Stimulated activated CD8-positive, alpha-beta memory T cell treated with anti-CD3 and anti-CD28 coated beads, Interleukin-12 subunit alpha, Interleukin-12 subunit beta, amount 100 ng/mL, for 4 hours (primary cell): ENCODE measurements around the gene GDPD4.

ENCODE experiments used
- DNase-seq: peaks from one replicate; pipeline ENCODE4 v3.0.0-alpha.2; 2020; ENCODE audit warnings: low read depth

The GDPD4 gene

DNA sequence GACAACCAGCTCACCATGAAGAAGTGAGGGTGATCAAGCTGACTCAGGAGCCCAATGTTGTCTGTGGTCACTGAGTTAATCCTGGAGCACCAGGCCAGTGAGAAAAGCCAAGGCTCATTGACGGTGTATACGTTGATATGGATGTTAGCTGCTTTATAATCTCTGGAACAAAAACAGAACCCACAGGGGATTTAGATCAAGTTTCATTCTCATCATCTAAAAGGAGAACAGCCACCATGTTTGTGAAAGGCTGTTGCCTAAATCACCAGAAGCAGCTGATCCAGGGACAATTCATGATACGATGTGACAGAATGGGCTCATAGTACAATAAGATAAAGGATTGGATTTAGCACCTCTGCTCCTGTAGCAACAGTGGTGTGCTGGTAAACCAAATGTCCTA lies 68.5 kb downstream of the GDPD4 start:
- no peak for DNase-seq

DNA sequence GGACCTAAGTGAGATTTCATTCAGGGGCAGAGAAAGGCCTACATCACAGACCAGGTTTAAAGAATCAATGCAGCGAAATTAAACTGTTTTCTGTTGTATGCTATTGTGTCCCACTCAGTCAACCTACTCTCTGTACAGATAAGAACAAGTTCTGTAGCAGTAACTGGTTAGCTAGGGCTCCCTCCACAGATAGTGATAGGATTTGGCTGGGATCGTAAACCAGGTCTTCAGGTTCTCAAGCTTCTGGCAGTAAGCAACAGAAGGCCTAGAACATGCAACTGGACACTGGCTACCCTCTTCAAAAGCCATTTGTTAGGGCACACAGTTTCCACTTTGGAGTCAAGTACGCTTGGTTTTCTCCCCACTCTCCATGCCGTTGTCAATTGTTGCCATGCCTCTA lies 69.2 kb downstream of the GDPD4 start:
- no peak for DNase-seq

DNA sequence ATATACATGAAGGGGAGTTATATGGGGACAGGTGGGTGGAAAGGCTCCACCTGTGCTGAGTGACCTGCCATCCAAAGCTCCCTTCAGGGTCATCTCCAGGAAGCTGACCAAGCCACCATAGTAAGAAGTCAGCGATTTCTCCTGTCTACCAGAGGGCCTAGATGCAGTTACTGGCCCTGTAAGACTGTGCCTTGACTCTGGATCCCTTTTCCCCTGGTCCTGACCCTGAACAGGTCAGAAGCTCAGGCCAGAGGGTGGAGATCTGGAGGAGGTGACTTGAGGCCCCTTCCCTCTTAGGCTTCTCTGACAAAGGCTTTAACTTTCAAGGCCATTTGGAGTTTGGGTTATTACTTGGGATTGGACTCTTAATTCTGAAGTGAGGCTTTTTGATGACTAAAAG lies 69.7 kb downstream of the GDPD4 start:
- DNase-seq = no peak

DNA sequence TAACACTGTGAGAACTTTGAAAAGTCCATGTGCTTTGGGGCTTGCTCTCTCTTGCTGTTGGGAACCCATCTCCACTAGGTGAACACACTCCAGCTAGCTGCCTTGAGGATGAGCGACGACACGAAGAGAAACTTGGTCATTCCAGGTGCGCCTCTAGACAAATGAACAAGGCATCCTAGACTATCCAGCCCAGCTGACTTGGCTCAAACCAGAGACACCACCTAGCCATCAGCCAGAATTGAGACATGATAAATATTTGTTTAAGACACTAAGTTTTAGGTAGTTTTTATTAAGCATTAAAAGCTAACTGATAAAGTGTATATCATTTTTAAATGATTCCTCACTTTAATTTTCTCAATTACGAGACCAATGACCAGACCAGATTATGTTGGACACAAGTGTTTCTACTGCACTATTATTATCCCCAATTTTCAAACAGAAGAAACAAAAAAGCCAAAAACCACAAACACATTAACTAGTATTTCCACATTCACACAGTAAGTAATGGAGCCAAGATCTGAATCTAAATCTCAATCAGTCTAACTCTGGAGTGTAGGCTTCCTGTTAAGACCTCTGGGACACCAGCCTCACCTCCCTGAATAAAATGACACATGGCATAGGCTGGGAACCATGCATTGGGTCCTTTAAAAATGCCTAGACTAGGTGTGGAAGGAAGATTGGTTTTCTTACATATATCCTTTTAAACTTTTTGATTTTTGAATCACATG lies 70.4 kb downstream of the GDPD4 start:
- no peak for DNase-seq

DNA sequence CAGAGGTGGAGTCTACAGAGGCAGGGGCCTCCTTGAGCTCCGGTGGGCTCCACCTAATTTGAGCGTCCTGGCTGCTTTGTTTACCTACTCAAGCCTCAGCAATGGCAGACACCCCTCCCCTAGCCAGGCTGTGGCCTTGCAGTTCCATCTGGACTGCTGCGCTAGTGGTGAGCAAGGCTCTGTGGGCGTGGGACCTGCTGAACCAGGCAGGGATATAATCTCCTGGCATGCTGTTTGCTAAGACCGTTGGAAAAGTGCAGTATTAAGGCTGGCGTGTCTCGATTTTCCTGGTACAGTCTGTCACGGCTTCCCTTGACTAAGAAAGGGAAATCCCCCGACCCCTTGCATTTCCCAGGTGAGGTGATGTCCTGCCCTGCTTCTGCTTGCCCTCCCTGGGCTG lies 77.7 kb downstream of the GDPD4 start:
- no peak for DNase-seq

DNA sequence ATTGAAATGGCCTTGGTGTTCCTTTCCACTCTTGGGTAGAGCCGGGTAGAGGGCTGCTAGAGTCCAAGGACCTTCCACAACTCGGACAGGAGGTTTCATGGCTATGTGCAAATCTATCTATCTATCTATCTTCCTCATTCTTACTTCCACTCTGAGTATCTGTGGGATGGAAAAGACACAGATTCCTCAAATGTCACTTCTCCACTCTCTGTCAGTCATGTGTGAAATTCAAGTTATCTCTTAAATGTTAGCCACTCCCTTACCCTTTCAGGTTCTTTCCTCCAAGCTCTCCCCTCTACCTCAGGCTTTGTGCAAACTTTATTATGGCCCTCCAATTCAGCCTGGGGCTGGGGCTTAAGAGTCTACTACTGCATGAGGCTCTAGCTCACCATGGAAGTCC lies 84.3 kb downstream of the GDPD4 start:
- DNase-seq = no peak

DNA sequence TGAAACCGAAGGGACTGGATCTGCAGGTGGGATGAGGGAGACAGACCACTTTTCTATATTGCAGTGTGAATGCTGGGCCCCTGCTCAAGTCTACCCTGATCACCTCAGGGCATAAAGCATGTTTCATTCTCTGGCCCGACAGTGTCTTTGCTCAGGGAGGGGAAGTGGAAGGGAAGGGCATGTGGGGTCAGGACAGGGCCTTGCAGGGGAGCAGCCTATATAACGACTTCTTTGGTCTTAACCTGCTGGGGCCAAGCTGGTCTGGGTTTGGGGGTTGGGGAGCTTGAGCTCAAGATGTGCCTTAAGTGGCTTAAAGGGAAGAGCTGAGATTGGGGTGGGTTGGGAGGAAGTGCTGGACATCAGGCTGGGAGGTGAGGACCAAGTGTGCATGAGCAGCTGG lies 86.4 kb downstream of the GDPD4 start:
- DNase-seq = no peak

DNA sequence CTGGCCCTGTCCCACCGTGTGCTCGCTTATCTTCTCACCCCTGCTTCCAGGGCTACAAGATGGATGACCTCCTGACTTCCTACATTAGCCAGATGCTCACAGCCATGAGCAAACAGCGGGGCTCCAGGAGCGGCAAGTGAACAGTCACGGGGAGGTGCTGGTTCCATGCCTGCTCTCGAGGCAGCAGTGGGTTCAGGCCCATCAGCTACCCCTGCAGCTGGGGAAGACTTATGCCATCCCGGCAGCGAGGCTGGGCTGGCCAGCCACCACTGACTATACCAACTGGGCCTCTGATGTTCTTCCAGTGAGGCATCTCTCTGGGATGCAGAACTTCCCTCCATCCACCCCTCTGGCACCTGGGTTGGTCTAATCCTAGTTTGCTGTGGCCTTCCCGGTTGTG lies 86.9 kb downstream of the GDPD4 start:
- DNase-seq = no peak

DNA sequence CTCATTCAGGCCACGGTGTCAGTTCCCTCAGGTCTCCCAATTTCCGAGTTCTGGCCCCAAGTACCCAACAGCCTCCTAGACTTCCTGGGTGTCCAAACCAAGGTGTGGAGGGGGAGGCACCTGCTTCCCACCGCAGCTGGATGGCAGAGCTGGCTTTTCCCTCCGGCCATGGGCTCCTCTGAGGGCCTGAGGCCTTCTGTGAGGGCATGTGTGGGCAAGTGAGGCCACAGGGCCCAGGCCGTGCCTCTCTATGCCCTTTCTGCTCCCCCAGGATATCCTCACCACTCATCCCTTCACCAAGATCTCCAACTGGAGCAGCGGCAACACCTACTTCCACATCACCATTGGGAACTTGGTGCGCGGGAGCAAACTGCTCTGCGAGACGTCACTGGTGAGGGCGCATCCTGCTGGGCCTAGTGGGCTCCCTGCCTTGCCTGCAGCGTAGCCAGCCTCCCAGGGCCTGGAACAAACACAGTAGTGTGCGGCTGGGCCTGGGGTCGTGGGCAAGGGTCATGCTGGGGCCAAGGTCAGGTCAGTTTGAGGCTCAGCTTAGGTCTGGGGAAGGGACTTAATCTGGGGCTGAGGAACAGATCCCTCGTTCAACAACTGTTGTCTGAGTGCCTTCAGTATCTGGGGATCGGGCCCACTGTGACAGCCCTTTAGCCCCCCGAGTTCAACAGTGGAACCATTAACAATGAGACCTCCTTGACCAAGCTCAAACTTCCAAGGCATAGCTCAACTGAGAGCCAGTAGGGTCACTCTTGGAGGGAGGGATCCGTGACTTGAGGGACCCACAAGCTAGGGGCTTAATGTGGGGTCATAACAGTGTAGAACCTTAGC lies 87.7 kb downstream of the GDPD4 start:
- no peak for DNase-seq

DNA sequence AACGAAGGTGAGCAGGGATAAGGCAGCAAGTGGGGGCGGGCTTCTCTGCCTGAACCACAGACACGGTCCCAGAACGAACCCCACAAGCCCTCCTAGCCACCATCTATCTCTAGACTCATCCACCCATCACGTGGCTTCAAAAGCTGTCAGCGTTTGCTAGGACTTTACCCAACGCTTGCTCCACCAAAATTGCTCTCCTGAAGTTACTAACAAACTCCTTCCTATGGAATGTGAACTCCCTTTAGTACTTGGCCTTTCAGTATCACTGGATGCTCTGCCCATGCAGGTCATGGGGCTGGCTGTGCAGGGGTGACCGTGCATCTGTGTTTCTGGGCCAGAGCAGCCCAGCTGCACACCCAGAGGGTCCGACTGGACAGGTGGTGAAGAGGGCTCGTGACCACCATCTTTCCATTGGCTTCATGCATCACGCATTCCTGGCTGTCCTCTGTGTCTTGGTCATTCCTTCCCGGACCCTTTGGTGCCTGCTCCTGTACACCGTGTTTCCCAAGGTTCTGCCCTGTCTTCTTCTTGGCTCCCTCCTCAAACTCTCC lies 88.4 kb downstream of the GDPD4 start:
- no peak for DNase-seq

DNA sequence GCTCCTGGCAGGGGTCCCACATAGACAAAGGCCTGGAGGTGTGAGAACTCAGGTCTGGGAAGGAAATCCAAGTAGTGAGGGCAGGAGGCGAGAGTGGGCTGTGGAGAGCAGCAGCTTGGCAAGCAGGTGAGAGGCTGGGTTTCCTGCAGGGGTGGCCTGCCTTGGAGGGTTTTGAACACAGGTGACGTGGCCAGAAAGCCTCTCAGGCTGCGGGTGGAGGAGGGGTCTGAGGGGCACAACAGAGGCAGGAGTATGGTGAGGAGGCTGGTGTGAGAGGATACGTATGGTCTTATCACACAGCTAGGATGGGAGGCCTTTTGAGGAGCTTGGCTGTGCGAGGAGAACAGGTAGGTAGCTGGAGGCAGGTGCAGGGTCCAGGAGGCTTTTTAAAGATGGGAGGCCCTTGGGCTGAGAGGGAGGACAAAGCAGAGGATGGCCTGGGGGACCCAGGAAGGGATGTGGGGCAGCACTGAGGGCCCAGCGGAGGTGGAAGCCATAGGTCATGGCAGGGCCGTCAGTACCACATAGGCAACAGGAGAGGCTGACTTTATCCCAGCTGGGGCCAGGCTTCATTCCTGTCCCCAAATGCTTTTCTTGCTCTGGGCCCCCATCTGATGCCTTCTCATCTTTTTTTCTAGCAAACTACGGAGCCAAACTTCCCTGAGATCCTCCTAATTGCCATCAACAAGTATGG lies 89.0 kb downstream of the GDPD4 start:
- no peak for DNase-seq

DNA sequence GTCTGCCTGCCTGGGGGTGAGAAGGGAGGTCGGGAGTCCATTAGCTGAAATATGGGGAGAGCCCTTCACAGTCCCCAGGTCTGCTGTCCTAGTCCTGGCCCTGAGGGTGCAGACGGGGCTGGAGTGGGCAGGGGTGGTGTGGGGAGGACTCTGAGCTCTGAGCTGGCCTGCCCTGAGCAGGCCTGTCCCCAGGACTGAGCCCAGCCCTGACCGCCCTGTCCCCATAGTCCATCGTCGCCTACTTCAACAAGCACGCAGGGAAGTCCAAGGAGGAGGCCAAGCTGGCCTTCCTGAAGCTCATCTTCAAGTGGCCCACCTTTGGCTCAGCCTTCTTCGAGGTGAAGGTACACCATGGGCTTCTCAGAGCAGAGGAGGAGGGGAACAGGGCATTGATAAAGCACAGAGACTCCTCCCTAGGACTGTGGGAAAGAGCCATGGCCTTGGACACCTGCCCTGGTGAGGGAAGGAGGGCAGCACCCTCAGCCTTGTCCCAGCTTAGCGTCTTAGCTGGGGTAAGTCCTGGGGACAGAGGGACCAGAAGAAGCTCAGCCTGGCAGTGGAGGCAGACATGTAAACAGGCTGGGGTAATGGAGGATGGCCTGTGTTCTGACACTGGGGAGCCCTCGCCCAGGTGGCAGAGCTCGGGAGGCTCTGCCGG lies 89.8 kb downstream of the GDPD4 start:
- DNase-seq = no peak

DNA sequence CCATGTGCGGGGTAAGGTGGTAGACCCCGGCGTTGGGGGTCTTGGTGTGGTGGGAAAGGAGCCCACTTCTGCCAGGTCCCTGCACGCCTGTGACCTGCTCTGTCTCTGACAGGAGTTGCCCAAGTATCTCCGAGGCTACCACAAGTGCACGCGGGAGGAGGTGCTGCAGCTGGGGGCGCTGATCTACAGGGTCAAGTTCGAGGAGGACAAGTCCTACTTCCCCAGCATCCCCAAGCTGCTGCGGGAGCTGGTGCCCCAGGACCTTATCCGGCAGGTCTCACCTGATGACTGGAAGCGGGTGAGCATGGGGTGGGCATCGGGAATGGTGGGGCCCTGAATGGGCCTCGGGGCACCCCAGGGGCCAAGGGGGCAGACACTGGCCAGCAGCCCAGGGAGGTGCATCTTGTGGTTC lies 90.4 kb downstream of the GDPD4 start:
- DNase-seq = no peak

DNA sequence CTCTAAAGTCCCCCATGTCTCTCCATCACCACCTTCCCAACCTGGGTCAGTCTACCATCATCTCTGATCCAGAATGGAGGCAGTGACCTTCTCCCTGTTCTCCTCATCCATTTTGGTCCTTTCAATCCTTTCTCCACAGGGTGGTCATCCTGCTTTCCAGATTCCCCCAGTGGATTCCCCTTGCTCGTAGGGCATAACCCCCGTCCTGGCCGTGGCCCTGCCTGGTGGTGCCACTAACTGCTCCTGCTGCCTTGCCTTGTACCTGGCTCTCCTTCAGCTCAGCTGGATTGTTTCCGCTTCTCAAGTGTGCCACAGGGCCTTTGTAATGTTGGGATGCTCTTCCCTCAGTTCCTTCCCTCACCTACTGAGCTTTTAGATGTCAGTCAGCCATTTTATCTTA lies 91.8 kb downstream of the GDPD4 start:
- no peak for DNase-seq

DNA sequence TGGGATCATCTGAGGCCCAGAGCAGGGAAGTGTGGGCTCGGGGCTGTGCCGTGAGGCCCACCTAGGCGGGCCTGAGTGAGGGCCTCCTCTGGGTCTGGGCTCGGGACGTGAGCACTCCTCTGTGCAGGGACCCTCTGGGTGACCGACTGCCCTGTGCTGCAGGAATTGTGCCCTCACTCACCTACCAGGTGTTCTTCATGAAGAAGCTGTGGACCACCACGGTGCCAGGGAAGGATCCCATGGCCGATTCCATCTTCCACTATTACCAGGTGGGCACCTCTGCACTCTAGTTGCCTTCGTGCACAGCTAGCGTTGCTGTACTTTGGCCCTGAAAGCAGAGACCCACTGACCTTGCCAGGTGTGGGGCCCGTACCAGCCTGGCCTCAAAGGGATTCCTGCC lies 93.0 kb downstream of the GDPD4 start:
- DNase-seq = no peak

DNA sequence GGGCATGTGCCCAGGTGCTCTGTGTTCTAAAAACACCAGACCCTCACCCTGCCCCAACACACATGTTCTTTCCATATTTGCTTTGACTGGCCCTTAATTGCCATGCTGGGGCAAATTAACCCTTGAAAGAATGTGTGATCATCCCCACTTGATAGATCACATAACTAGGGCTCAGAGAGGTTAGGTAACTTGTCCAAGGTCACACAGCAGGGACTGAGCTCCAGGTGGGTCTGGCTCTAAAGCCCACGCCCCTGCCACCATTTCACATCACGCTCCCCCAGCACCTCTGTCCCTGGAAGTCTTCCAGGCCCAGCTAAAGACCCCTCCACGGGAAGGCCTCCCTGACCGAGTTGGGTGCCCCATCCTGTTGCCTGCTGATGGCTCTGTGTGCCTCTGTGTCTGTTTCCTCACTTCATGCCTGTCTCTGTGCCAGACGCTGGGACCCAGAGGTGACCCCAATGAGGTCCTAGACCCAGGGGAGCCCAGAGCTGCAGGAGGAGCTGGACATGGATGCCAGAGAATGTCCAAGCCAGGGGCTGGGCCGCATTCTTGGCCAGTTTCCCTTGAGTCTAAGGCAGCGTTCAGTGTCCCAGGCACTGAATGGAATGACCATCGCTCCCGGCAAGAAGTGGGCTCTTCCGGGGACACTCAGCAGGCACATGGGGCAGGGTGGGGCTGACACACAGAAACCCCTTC lies 93.7 kb downstream of the GDPD4 start:
- DNase-seq = no peak

DNA sequence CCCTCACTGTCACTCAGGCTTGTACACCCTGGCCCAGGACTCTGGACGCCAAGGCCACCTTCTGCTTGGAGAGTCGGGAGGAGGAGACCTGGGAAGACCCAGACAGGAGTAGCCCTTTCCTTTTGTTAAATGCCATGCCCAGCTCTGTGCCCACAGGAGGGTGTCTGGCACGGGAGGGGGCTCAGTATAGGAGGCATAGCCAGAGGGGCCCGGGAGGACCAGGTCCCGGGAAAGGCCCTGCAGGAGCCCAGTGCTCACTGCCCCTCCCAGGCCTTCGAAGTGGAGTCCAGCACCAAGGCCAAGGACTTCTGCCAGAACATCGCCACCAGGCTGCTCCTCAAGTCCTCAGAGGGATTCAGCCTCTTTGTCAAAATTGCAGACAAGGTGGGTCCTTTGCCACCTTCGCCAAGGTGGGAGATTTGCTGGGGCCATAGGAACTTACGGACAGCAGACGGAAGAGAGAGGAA lies 94.4 kb downstream of the GDPD4 start:
- no peak for DNase-seq

DNA sequence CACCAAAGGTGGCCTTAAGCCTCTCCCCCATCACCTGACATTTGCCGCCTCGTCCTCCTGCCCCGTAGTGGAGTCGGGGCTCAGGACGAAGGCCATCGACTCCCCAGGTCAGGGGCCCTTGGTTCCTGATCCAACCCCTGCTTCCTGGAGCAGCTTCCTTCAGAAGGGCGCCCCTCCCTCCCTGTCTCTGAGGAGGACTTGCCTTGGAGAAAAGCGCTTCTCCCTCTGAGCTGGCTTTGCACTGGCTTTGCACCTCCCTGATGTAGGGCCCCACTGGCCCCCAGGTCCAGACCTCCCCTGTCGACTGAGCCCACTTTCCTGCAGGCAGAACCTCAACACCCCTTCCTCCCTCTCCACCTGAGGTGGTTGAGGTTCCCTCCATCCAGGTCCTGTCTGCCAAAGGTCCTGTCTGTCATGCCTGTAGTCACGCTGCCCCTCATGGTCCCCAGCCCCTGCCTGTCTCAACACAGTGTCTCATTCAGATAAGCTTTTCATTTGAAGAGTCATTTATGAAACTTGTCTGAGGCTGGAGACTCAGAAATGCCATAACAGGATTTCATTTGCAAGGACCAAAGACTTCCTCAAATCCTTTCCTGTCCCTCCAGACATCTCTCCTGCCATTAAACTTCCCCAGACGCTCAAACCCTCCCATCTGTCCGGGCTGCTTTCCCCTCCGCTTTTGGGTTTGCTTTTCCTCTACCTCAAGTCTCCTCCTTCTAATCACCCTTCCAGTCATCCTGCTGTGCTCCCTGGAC lies 95.0 kb downstream of the GDPD4 start:
- DNase-seq = no peak

DNA sequence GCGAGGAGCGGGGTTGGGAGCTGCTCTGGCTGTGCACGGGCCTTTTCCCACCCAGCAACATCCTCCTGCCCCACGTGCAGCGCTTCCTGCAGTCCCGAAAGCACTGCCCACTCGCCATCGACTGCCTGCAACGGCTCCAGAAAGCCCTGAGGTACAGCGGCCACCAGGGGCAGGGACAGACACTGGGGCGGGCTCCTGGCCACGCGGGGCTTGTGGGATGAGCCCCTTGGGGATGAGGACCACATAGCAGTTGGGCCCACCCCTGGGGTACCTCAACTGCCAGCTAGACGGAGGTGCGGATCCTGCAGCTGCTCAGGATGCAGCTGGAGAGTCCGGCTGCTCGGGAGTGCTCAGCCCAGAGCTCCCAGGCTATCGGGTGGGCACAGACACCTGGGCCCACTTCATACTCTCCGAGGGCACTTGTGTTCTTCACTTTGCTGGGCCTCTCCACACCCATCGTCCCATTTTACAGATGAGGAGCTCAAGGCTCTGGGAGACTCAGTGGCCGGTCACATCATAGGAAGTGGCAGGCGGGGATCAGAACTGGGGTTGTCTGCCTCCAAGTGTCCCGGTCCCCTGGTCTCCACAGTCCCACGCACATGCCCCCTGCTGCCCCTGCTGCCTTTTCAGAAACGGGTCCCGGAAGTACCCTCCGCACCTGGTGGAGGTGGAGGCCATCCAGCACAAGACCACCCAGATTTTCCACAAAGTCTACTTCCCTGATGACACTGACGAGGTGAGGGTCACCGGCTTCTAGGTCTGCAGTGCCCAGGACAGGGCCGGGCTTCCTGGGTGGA lies 95.8 kb downstream of the GDPD4 start:
- DNase-seq = no peak
